CD14-positive monocyte (primary cell): ENCODE measurements around the gene MYO6. TPM values are rescaled to one million over a fixed set of nuclear protein-coding genes. Genes with fewer than 3 reads are reported as not detected.

Experiments
- DNase-seq, 3 donors: peaks; one replicate each; pipeline ENCODE4 v3.0.0-alpha.2; 2011 to 2022
- H2AFZ ChIP-seq: 2 replicates; pipeline ENCODE4 v1.6.0; 2012; ENCODE audit warnings: mild to moderate bottlenecking, low read depth, low read length, inconsistent platforms; ENCODE audit not compliant: insufficient read depth, poor library complexity, severe bottlenecking
- H3K27ac ChIP-seq, 2 donors: 1 replicate in 1 of 2; 2 replicates in 1 of 2; pipeline ENCODE4 v1.5.1; 2012 to 2013; ENCODE audit warnings: low read length in 2 of 2, control low read depth in 1 of 2, inconsistent platforms in 1 of 2, low read depth in 1 of 2, mild to moderate bottlenecking in 1 of 2
- H3K27me3 ChIP-seq, 2 donors: one replicate each; pipeline versions ENCODE4 v1.6.0 to v1.6.1; 2011 to 2013; ENCODE audit warnings: low read length in 2 of 2; ENCODE audit not compliant: control insufficient read depth in 2 of 2, insufficient read depth in 2 of 2
- H3K36me3 ChIP-seq, 2 donors: replicated peaks in 1 of 2; 1 replicate in 1 of 2; 2 replicates in 1 of 2; pipeline versions ENCODE4 v1.5.1 to v1.6.1; 2012 to 2013; ENCODE audit warnings: low read length in 2 of 2, control low read depth in 1 of 2, inconsistent platforms in 1 of 2, mild to moderate bottlenecking in 1 of 2; ENCODE audit not compliant: insufficient read depth in 2 of 2, control insufficient read depth in 1 of 2
- H3K4me1 ChIP-seq, 2 donors: 1 replicate in 1 of 2; 2 replicates in 1 of 2; pipeline versions ENCODE4 v1.5.1 to v1.6.1; 2012 to 2013; ENCODE audit warnings: low read length in 2 of 2, control low read depth in 1 of 2, inconsistent platforms in 1 of 2, mild to moderate bottlenecking in 1 of 2, moderate library complexity in 1 of 2; ENCODE audit not compliant: insufficient read depth in 2 of 2, control insufficient read depth in 1 of 2
- H3K4me2 ChIP-seq: replicated peaks from 2 replicates; pipeline ENCODE3; 2012; ENCODE audit warnings: low read length, moderate library complexity, mild to moderate bottlenecking; ENCODE audit not compliant: poor library complexity, severe bottlenecking; ENCODE audit errors: extremely low read depth
- H3K4me3 ChIP-seq, 3 experiments: fragments of 200-600 bp in 1 of 3; sonication (generic) in 1 of 3; replicated peaks in 1 of 3; 1 replicate in 2 of 3; 2 replicates in 1 of 3; pipeline ENCODE4 v1.5.1; 2011 to 2013; ENCODE audit warnings: low read length in 3 of 3, mild to moderate bottlenecking in 3 of 3, control low read depth in 2 of 3, low read depth in 2 of 3, inconsistent platforms in 1 of 3, moderate library complexity in 1 of 3
- H3K79me2 ChIP-seq: 2 replicates; pipeline ENCODE4 v1.6.0; 2012; ENCODE audit warnings: mild to moderate bottlenecking, control low read depth, inconsistent platforms, low read length, moderate library complexity; ENCODE audit not compliant: insufficient read depth
- H3K9ac ChIP-seq: 2 replicates; pipeline ENCODE4 v1.6.0; 2017; ENCODE audit warnings: low read length, mild to moderate bottlenecking; ENCODE audit not compliant: insufficient read depth, poor library complexity, severe bottlenecking
- H3K9me3 ChIP-seq, 2 donors: replicated peaks in 1 of 2; 1 replicate in 1 of 2; 2 replicates in 1 of 2; pipeline versions ENCODE4 v1.5.1 to v1.6.1; 2012 to 2013; ENCODE audit warnings: low read length in 2 of 2, control low read depth in 1 of 2; ENCODE audit not compliant: control insufficient read depth in 1 of 2, insufficient read depth in 1 of 2
- H4K20me1 ChIP-seq: 2 replicates; pipeline ENCODE4 v1.6.0; 2012; ENCODE audit warnings: mild to moderate bottlenecking, low read length, control low read depth, moderate library complexity; ENCODE audit not compliant: insufficient read depth
- H3K27ac Mint-ChIP-seq, 7 donors: one replicate each; pipeline ENCODE4 v1.8.0; 2020; ENCODE audit warnings: mild to moderate bottlenecking in 7 of 7, mixed read lengths in 7 of 7, moderate library complexity in 6 of 7, inconsistent platforms in 2 of 7
- H3K27me3 Mint-ChIP-seq, 3 donors: one replicate each; pipeline ENCODE4 v1.8.0; 2021 to 2022; ENCODE audit warnings: low read depth in 3 of 3, mild to moderate bottlenecking in 3 of 3, mixed read lengths in 3 of 3, moderate library complexity in 3 of 3, inconsistent platforms in 1 of 3
- H3K36me3 Mint-ChIP-seq, 2 donors: one replicate each; pipeline ENCODE4 v1.8.0; 2020; ENCODE audit warnings: mixed read lengths in 2 of 2, inconsistent platforms in 1 of 2, mild to moderate bottlenecking in 1 of 2
- H3K4me1 Mint-ChIP-seq: one replicate; pipeline ENCODE4 v1.8.0; 2020; ENCODE audit warnings: mild to moderate bottlenecking, mixed read lengths
- H3K4me3 Mint-ChIP-seq, 2 donors: one replicate each; pipeline ENCODE4 v1.8.0; 2020; ENCODE audit warnings: mild to moderate bottlenecking in 2 of 2, mixed read lengths in 2 of 2, moderate library complexity in 1 of 2
- H3K9me3 Mint-ChIP-seq, 7 donors: one replicate each; pipeline ENCODE4 v1.8.0; 2020 to 2022; ENCODE audit warnings: mixed read lengths in 7 of 7, mild to moderate bottlenecking in 6 of 7, moderate library complexity in 6 of 7, inconsistent platforms in 2 of 7
- CTCF ChIP-seq: fragments of 200-600 bp; IDR thresholded peaks from one replicate; pipeline ENCODE4 v1.8.0; 2022; ENCODE audit warnings: antibody characterized with exemption, mild to moderate bottlenecking
- intact Hi-C, 2 donors: fragments of 100-400 bp; cut with micrococcal nuclease; formaldehyde crosslinking; loops; one replicate each; pipeline versions ENCODE4 v1.15.0 to v1.15.1; 2023
- polyA plus RNA-seq, 3 donors: library from polyadenylated mRNA; depleted of rRNA in 1 of 3; unstranded in 2 of 3; stranded (reverse) in 1 of 3; fragments of 300-500 nt in 2 of 3; fragments of >200 nt in 1 of 3; fragmentation: Illumina TruSeq in 2 of 3; gene quantifications; 1 replicate in 2 of 3; 2 replicates in 1 of 3; pipeline ENCODE4 v1.2.3, GENCODE V29; 2012 to 2021
- small RNA-seq: library from RNA; depleted of rRNA; stranded (forward); fragments of <200 nt; gene quantifications from one replicate; pipeline ENCODE3, GENCODE V24; 2012; ENCODE audit warnings: low read depth; ENCODE audit not compliant: insufficient read length

The MYO6 gene
- polyA plus RNA-seq, 3 donors, result not detected

DNA sequence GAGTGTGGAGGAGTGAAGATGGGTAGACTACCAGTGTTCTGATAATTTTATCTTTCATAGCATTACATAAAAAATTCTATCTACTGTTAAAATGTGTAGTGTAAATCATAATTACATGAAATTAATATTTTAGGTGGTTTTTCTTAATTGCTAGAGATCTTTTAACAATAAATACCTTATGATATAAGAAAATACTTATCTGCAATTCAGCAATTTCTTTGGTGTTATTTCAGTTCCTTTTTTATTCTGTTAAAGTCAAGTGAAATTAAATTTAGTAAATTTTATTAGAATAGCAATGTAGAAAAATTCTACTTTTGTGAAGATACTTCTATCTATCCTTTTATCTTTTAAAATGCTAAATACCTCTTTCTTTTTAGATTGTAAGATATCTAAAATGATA is 219.1 kb downstream of the MYO6 start:
- peaks cover 0 to 13% (median 3%) of the 10 kb centered on the region in 7 donors for H3K9me3 Mint-ChIP-seq
- no peaks in the 10 kb centered on the region for H3K4me1 Mint-ChIP-seq
- no peaks in the 10 kb centered on the region for H3K79me2 ChIP-seq
- DNase-seq, result no peak
- no peak for TF ChIP-seq CTCF
- no peaks in the 10 kb centered on the region for H3K36me3 ChIP-seq
- no peak overlapping the region for H3K4me2 ChIP-seq
- H3K36me3 Mint-ChIP-seq, result no peaks in the 10 kb centered on the region
- H4K20me1 ChIP-seq, result no peaks in the 10 kb centered on the region
- H3K4me1 ChIP-seq, result no peaks in the 10 kb centered on the region
- no peak overlapping the region for H3K27ac Mint-ChIP-seq
- H3K4me3 ChIP-seq, result no peak overlapping the region
- no peak overlapping the region for H3K4me3 Mint-ChIP-seq
- H3K27ac ChIP-seq, result no peak overlapping the region
- H3K27me3 Mint-ChIP-seq, result peaks cover 0 to 3% (median 2%) of the 10 kb centered on the region in 3 donors
- H3K9me3 ChIP-seq, result peaks cover 0 to 3% of the 10 kb centered on the region in 2 donors
- H2AFZ ChIP-seq, result no peak overlapping the region
- no peaks in the 10 kb centered on the region for H3K27me3 ChIP-seq
- no peak overlapping the region for H3K9ac ChIP-seq
- intact Hi-C loops, result no loop called here

Small RNA genes within 50 kb of the gene (small RNA-seq; reads per million reads assigned to genes)
- gene RF00019 (not detected), gene RNA5SP209 (not detected), gene RNU6-155P (not detected)

Other genes starting within 250 kb of the MYO6 start
- gene SENP6, start 147.4 kb upstream of the MYO6 start, polyA plus RNA-seq, result 10 to 100 TPM; 22.3 to 43.9 (median 31.9) TPM